HCT116 (cell line): ENCODE measurements around the gene KRTAP26-1. TPM values are rescaled to one million over a fixed set of nuclear protein-coding genes. Genes with fewer than 3 reads are reported as not detected.

Source experiments
- ATAC-seq: fragments of 200-7000 bp; cut with Tn5 transposase; 2 replicates; pipeline ENCODE4 v1.9.1; 2020; ENCODE audit warnings: mild to moderate bottlenecking, moderate library complexity
- BruUV-seq: library from RNA; stranded (reverse); fragments of 400-500 nt; replicated peaks from 2 replicates; lab custom pipeline; 2021; lab: Mats Ljungman, UMichigan
- CTCF ChIA-PET: fragments of 300-600 bp; sonication (Branson Sonifier 250); formaldehyde crosslinking; loops from one replicate; lab custom pipeline; 2021; ENCODE audit warnings: antibody characterized with exemption; lab: Charles Lee
- POLR2A ChIA-PET: fragments of 300-600, 350-600 bp; sonication (Branson Sonifier 250); formaldehyde crosslinking; loops from one replicate; lab custom pipeline; 2021; ENCODE audit warnings: antibody characterized with exemption; lab: Charles Lee
- RAD21 ChIA-PET, 2 experiments: fragments of 300-600 bp; sonication (Branson Sonifier 250); formaldehyde crosslinking; loops; one replicate each; lab custom pipeline; 2023; ENCODE audit warnings: low total read pairs in 2 of 2; ENCODE audit not compliant: uncharacterized antibody in 2 of 2, unreplicated experiment in 2 of 2, low non-redundant PET in 1 of 2; lab: Charles Lee
- DNase-seq: peaks from one replicate; pipeline ENCODE4 v3.0.0-alpha.2; 2010; ENCODE audit warnings: low read depth, low spot score
- H2AFZ ChIP-seq: fragments of 200-600 bp; shearing (Covaris generic), sonication (generic); 2 replicates; pipeline ENCODE4 v1.6.1; 2017; ENCODE audit warnings: low read depth, mixed run types, mixed read lengths, antibody characterized with exemption, low read length; ENCODE audit not compliant: poor library complexity, severe bottlenecking
- H3K27ac ChIP-seq: 2 replicates; pipeline ENCODE4 v1.5.1; 2012; ENCODE audit warnings: low read depth, low read length
- H3K27me3 ChIP-seq: fragments of 200-600 bp; sonication (generic); 2 replicates; pipeline ENCODE4 v1.6.1; 2016; ENCODE audit warnings: mixed run types, low read length, mixed read lengths; ENCODE audit not compliant: insufficient read depth
- H3K36me3 ChIP-seq, 2 experiments: fragments of 200-500 bp in 1 of 2; fragments of 200-600 bp in 1 of 2; sonication (Bioruptor generic) in 1 of 2; sonication (generic) in 1 of 2; 2 replicates each; pipeline versions ENCODE4 v1.5.1 to v1.6.1; 2014 to 2016; ENCODE audit warnings: low read length in 2 of 2, inconsistent platforms in 1 of 2, mixed read lengths in 1 of 2, mixed run types in 1 of 2; ENCODE audit not compliant: insufficient read depth in 2 of 2, control insufficient read depth in 1 of 2
- H3K4me1 ChIP-seq, 2 experiments: fragments of 200-600 bp in 1 of 2; sonication (generic) in 1 of 2; 2 replicates each; pipeline versions ENCODE4 v1.5.1 to v1.6.1; 2012 to 2017; ENCODE audit warnings: low read length in 2 of 2, inconsistent platforms in 1 of 2, mild to moderate bottlenecking in 1 of 2, mixed read lengths in 1 of 2, mixed run types in 1 of 2, moderate library complexity in 1 of 2; ENCODE audit not compliant: insufficient read depth in 2 of 2, control insufficient read depth in 1 of 2
- H3K4me2 ChIP-seq: fragments of 200-600 bp; sonication (generic); 2 replicates; pipeline ENCODE4 v1.6.1; 2017; ENCODE audit warnings: mixed run types, low read length, mixed read lengths
- H3K4me3 ChIP-seq, 2 experiments: fragments of 200-600 bp in 1 of 2; sonication (generic) in 1 of 2; replicated peaks in 1 of 2; 2 replicates each; pipeline ENCODE4 v1.5.1; 2011 to 2016; ENCODE audit warnings: low read length in 2 of 2, control low read depth in 1 of 2, low read depth in 1 of 2, mild to moderate bottlenecking in 1 of 2, mixed read lengths in 1 of 2, mixed run types in 1 of 2
- H3K79me2 ChIP-seq: fragments of 200-600 bp; sonication (generic); 2 replicates; pipeline ENCODE4 v1.6.1; 2017; ENCODE audit warnings: mild to moderate bottlenecking, mixed run types, low read length, moderate library complexity, mixed read lengths; ENCODE audit not compliant: insufficient read depth
- H3K9ac ChIP-seq: fragments of 200-600 bp; sonication (generic); 2 replicates; pipeline ENCODE4 v1.6.1; 2016; ENCODE audit warnings: low read length, mixed read lengths
- H3K9me2 ChIP-seq: fragments of 200-600 bp; sonication (generic), shearing (Covaris generic); 2 replicates; pipeline ENCODE4 v1.6.1; 2017; ENCODE audit warnings: mixed run types, mild to moderate bottlenecking, moderate library complexity; ENCODE audit not compliant: insufficient read depth
- H3K9me3 ChIP-seq, 2 experiments: fragments of 200-500 bp in 1 of 2; fragments of 200-600 bp in 1 of 2; sonication (Bioruptor generic) in 1 of 2; sonication (generic) in 1 of 2; 2 replicates each; pipeline ENCODE4 v1.6.1; 2014 to 2017; ENCODE audit warnings: low read length in 2 of 2, mixed read lengths in 2 of 2, inconsistent platforms in 1 of 2, low read depth in 1 of 2, mild to moderate bottlenecking in 1 of 2, mixed run types in 1 of 2, moderate library complexity in 1 of 2; ENCODE audit not compliant: control insufficient read depth in 1 of 2, insufficient read depth in 1 of 2
- H4K20me1 ChIP-seq: fragments of 200-600 bp; sonication (generic), shearing (Covaris generic); 2 replicates; pipeline ENCODE4 v1.6.1; 2017; ENCODE audit warnings: mixed run types, mild to moderate bottlenecking, moderate library complexity; ENCODE audit not compliant: insufficient read depth
- CEBPB ChIP-seq: IDR thresholded peaks from 2 replicates; pipeline ENCODE4 v1.6.1; 2012; ENCODE audit warnings: low read depth
- EGR1 ChIP-seq: IDR thresholded peaks from 2 replicates; pipeline ENCODE4 v1.6.1; 2012; ENCODE audit warnings: low read depth
- ELF1 ChIP-seq: IDR thresholded peaks from 2 replicates; pipeline ENCODE4 v1.6.1; 2012; ENCODE audit warnings: low read depth, borderline replicate concordance
- EZH2phosphoT487 ChIP-seq: fragments of 200-600 bp; IDR thresholded peaks from 2 replicates; pipeline ENCODE4 v1.6.1; 2018; ENCODE audit warnings: antibody characterized with exemption, borderline replicate concordance
- FOSL1 ChIP-seq: IDR thresholded peaks from 2 replicates; pipeline ENCODE4 v1.6.1; 2012; ENCODE audit warnings: low read depth
- JUND ChIP-seq: IDR thresholded peaks from 2 replicates; pipeline ENCODE4 v1.6.1; 2012
- POLR2A ChIP-seq: IDR thresholded peaks from 2 replicates; pipeline ENCODE4 v1.7.0; 2011; ENCODE audit warnings: borderline replicate concordance; ENCODE audit not compliant: insufficient read depth, insufficient read length; ENCODE audit errors: extremely low read depth
- POLR2AphosphoS5 ChIP-seq: IDR thresholded peaks from 2 replicates; pipeline ENCODE4 v1.6.1; 2011; ENCODE audit warnings: mild to moderate bottlenecking, low read depth, low read length, moderate library complexity
- RAD21 ChIP-seq: IDR thresholded peaks from 2 replicates; pipeline ENCODE4 v1.6.1; 2012; ENCODE audit warnings: low read depth, mild to moderate bottlenecking
- SP1 ChIP-seq: IDR thresholded peaks from 2 replicates; pipeline ENCODE4 v1.6.1; 2012; ENCODE audit warnings: low read depth
- TCF7L2 ChIP-seq: IDR thresholded peaks from 2 replicates; pipeline ENCODE4 v1.7.0; 2011; ENCODE audit warnings: borderline replicate concordance, inconsistent platforms; ENCODE audit not compliant: insufficient read depth, insufficient read length; ENCODE audit errors: extremely low read depth
- YY1 ChIP-seq: IDR thresholded peaks from 2 replicates; pipeline ENCODE4 v1.6.1; 2011; ENCODE audit warnings: low read length, low read depth, moderate library complexity, mild to moderate bottlenecking; ENCODE audit not compliant: insufficient replicate concordance; ENCODE audit errors: extremely low read depth
- ZFX ChIP-seq: fragments of 450-650 bp; IDR thresholded peaks from 2 replicates; pipeline ENCODE4 v1.6.1; 2017
- intact Hi-C: fragments of 100-400 bp; cut with micrococcal nuclease; formaldehyde crosslinking; loops from 2 replicates; pipeline ENCODE4 v1.10.0; 2022
- total RNA-seq: library from RNA; stranded (reverse); gene quantifications from one replicate; pipeline ENCODE4 v1.2.1, GENCODE V29; 2021; ENCODE audit not compliant: unreplicated experiment
- TF ChIP-seq, protein P1 (sequence below): IDR thresholded peaks from 2 replicates; pipeline ENCODE4 v1.6.1; 2012; ENCODE audit warnings: low read depth
- TF ChIP-seq, protein P2 (sequence below): IDR thresholded peaks from 2 replicates; pipeline ENCODE4 v1.6.1; 2012
- TF ChIP-seq, protein P3 (sequence below), 3 experiments: fragments of 200-600 bp in 1 of 3; sonication (generic) in 1 of 3; IDR thresholded peaks in 2 of 3; conservative IDR thresholded peaks in 1 of 3; 2 replicates each; pipeline ENCODE4 v1.5.1; 2012 to 2017; ENCODE audit warnings: low read depth in 2 of 3, low read length in 2 of 3, antibody characterized with exemption in 1 of 3, borderline replicate concordance in 1 of 3, control low read depth in 1 of 3, mild to moderate bottlenecking in 1 of 3, mixed read lengths in 1 of 3, mixed run types in 1 of 3, moderate library complexity in 1 of 3; ENCODE audit not compliant: insufficient read depth in 1 of 3
- TF ChIP-seq, protein P4 (sequence below): IDR thresholded peaks from 2 replicates; pipeline ENCODE4 v1.6.1; 2011; ENCODE audit warnings: mild to moderate bottlenecking, low read length, moderate library complexity; ENCODE audit not compliant: insufficient replicate concordance; ENCODE audit errors: extremely low read depth
- TF ChIP-seq, protein P5 (sequence below): IDR thresholded peaks from 2 replicates; pipeline ENCODE4 v1.6.1; 2012

Gene KRTAP26-1
- total RNA-seq, 1 experiment from 2014 or later = not detected

DNA sequence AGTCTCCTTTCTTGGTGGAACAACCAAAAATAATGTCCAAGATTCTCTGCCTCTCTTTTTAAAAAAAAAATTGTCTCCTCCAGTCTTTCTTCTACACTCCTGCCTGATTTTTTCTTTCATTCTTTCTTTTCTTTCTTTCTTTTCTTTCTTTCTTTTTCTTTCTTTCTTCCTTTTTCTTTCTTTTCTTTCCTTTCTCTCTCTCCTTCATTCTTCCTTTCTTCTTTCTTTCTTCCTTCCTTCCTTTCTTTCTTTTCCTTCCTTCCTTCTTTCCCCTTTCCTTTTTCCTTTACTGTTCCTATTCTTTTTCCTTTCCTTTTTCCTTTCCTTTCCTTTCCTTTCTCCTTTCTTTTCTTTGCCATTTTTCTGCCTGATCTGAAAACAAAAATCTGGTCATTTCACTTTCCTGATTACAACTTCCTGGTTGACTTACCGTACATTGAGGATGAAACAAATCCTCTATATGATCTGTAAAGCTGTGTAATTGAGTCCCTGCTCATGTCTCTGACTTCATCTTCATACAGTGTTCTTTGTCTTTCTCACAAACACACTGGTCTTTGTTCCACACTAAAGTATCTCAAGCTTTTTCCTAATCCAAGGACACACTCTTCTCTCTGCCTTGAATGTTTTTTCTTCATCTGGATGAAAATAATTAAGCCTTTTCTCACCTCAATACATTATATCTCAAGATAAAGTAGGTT is 34.3 kb upstream of the KRTAP26-1 start (continued):
- TF ChIP-seq, protein P1, sequence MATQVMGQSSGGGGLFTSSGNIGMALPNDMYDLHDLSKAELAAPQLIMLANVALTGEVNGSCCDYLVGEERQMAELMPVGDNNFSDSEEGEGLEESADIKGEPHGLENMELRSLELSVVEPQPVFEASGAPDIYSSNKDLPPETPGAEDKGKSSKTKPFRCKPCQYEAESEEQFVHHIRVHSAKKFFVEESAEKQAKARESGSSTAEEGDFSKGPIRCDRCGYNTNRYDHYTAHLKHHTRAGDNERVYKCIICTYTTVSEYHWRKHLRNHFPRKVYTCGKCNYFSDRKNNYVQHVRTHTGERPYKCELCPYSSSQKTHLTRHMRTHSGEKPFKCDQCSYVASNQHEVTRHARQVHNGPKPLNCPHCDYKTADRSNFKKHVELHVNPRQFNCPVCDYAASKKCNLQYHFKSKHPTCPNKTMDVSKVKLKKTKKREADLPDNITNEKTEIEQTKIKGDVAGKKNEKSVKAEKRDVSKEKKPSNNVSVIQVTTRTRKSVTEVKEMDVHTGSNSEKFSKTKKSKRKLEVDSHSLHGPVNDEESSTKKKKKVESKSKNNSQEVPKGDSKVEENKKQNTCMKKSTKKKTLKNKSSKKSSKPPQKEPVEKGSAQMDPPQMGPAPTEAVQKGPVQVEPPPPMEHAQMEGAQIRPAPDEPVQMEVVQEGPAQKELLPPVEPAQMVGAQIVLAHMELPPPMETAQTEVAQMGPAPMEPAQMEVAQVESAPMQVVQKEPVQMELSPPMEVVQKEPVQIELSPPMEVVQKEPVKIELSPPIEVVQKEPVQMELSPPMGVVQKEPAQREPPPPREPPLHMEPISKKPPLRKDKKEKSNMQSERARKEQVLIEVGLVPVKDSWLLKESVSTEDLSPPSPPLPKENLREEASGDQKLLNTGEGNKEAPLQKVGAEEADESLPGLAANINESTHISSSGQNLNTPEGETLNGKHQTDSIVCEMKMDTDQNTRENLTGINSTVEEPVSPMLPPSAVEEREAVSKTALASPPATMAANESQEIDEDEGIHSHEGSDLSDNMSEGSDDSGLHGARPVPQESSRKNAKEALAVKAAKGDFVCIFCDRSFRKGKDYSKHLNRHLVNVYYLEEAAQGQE = no peak
- TF ChIP-seq, protein P2, sequence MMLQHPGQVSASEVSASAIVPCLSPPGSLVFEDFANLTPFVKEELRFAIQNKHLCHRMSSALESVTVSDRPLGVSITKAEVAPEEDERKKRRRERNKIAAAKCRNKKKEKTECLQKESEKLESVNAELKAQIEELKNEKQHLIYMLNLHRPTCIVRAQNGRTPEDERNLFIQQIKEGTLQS = no peak
- TF ChIP-seq RAD21 (no peak), FOSL1 (no peak), ZFX (no peak), POLR2AphosphoS5 (no peak), POLR2A (no peak), EZH2phosphoT487 (no peak)

DNA sequence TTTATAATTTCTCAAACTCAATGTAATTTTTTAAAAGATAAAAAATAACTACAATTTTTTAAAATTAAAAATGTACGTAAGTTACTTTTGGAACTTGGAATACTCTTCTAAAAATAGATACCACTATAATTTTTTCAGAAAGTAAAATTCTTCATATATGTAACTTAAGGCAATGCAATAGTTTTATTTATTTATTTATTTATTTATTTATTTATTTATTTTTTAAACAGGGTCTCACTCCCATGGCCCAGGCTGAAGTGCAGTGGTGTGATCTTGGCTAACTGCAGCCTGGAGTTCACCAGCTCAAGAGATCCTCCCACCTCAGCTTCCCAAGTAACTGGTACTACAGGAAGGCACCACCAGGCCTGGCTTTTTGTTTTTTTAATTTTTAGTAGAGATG is 31.4 kb upstream of the KRTAP26-1 start:
- no peaks in the 10 kb centered on the region for H3K27me3 ChIP-seq
- ChIA-PET POLR2A (no interaction called here), RAD21 (no interaction called here), CTCF (no interaction called here)
- no peak overlapping the region for H3K4me3 ChIP-seq
- H3K36me3 ChIP-seq = no peaks in the 10 kb centered on the region
- no peaks in the 10 kb centered on the region for H3K9me2 ChIP-seq
- no peaks in the 10 kb centered on the region for H4K20me1 ChIP-seq
- DNase-seq (no peak), ATAC-seq (no peak)
- H2AFZ ChIP-seq = no peak overlapping the region
- peaks cover 12 to 18% of the 10 kb centered on the region in 2 experiments; a peak in 3 of 4 replicates for H3K9me3 ChIP-seq
- H3K4me1 ChIP-seq = no peaks in the 10 kb centered on the region
- no TSS peak for BruUV-seq
- no peak overlapping the region for H3K27ac ChIP-seq
- intact Hi-C loops = no loop called here
- no peaks in the 10 kb centered on the region for H3K79me2 ChIP-seq
- H3K9ac ChIP-seq = no peak overlapping the region
- H3K4me2 ChIP-seq = no peak overlapping the region
- no peak for TF ChIP-seq POLR2A
- no peak for TF ChIP-seq ELF1
- TF ChIP-seq JUND = no peak
- TF ChIP-seq FOSL1 = no peak
- TF ChIP-seq, protein P3, sequence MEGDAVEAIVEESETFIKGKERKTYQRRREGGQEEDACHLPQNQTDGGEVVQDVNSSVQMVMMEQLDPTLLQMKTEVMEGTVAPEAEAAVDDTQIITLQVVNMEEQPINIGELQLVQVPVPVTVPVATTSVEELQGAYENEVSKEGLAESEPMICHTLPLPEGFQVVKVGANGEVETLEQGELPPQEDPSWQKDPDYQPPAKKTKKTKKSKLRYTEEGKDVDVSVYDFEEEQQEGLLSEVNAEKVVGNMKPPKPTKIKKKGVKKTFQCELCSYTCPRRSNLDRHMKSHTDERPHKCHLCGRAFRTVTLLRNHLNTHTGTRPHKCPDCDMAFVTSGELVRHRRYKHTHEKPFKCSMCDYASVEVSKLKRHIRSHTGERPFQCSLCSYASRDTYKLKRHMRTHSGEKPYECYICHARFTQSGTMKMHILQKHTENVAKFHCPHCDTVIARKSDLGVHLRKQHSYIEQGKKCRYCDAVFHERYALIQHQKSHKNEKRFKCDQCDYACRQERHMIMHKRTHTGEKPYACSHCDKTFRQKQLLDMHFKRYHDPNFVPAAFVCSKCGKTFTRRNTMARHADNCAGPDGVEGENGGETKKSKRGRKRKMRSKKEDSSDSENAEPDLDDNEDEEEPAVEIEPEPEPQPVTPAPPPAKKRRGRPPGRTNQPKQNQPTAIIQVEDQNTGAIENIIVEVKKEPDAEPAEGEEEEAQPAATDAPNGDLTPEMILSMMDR (IDR thresholded peaks at IDR 0.05 in 2 of 3, conservative IDR thresholded peaks at IDR 0.05 in 1 of 3; ENCODE audit: borderline replicate concordance in 1 of 3, insufficient read depth in 1 of 3, low read depth in 2 of 3, low read length in 2 of 3) = no peak
- TF ChIP-seq, protein P4, sequence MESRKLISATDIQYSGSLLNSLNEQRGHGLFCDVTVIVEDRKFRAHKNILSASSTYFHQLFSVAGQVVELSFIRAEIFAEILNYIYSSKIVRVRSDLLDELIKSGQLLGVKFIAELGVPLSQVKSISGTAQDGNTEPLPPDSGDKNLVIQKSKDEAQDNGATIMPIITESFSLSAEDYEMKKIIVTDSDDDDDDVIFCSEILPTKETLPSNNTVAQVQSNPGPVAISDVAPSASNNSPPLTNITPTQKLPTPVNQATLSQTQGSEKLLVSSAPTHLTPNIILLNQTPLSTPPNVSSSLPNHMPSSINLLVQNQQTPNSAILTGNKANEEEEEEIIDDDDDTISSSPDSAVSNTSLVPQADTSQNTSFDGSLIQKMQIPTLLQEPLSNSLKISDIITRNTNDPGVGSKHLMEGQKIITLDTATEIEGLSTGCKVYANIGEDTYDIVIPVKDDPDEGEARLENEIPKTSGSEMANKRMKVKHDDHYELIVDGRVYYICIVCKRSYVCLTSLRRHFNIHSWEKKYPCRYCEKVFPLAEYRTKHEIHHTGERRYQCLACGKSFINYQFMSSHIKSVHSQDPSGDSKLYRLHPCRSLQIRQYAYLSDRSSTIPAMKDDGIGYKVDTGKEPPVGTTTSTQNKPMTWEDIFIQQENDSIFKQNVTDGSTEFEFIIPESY = no peak
- TF ChIP-seq EGR1 = no peak
- no peak for TF ChIP-seq CEBPB
- TF ChIP-seq ZFX = no peak
- TF ChIP-seq RAD21 = no peak
- no peak for TF ChIP-seq TCF7L2
- TF ChIP-seq YY1 = no peak
- no peak for TF ChIP-seq SP1
- TF ChIP-seq, protein P5, sequence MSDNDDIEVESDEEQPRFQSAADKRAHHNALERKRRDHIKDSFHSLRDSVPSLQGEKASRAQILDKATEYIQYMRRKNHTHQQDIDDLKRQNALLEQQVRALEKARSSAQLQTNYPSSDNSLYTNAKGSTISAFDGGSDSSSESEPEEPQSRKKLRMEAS = no peak
